Right renal cortex interstitium (tissue), 3 donors: Measurements from ENCODE around the gene HAND1. TPM values are rescaled to one million over a fixed set of nuclear protein-coding genes. Genes with fewer than 3 reads are reported as not detected.
"Not testable (repeated sequence)": the region's sequence is repeated elsewhere in the genome, so short reads cannot be mapped to it uniquely, and the experiment has no call there.

Experiments
- DNase-seq, 3 donors: peaks; one replicate each; pipeline ENCODE4 v3.0.0-alpha.2; 2013; ENCODE audit warnings: low read depth in 3 of 3, low spot score in 2 of 3
- polyA plus RNA-seq, 3 donors: library from polyadenylated mRNA; unstranded; fragments of 120-200 nt; gene quantifications; one replicate each; pipeline ENCODE4 v1.2.1, GENCODE V29; 2013; ENCODE audit not compliant: insufficient read length in 3 of 3

The HAND1 gene
- polyA plus RNA-seq: not detected

DNA sequence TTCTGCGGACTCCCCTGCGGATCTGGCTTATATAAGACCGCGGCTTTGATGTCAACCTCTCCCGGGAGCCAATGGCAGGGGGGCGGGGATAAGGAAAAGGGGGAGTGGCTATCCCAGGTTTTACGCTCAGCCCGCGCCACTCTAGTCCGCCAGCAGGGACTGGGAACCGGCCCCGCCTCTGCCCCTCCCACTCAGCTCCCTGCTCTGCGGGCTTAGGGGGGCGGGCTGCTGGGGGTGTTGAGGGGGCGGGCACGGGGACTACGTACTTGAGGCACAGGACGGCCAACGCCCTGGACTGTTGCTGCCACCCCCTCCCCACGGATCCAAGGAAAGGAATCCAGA lies at the start of gene HAND1:
TSS of gene HAND1 (minus strand) at position 4 of the 342 bp plus-strand sequence. CDS start 219 bp downstream, outside the sequence.
- no peak for DNase-seq

GRCh38 chr5:154526231-154527226 lies 48.5 kb upstream of the HAND1 start:
- DNase-seq: no peak

DNA sequence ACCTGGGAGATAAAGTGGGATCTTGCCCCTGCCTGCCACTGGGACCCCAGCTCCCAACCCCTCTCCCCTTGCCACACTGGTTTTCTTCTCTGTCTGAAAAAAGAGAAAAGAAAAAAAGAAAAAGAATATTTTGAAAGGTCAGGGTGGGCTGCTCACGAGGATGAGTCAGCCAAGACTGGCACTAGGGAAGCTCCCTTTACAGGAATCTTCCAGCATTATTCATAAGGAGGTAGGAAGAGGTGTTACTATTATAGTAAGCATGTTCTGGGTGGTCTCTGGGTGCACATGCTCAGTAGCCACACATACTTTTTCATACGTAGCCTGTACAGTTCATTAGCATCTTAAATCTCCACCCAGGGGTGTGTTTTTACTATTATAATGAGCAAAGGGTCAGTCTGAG lies 46.8 kb upstream of the HAND1 start:
- no peak for DNase-seq

DNA sequence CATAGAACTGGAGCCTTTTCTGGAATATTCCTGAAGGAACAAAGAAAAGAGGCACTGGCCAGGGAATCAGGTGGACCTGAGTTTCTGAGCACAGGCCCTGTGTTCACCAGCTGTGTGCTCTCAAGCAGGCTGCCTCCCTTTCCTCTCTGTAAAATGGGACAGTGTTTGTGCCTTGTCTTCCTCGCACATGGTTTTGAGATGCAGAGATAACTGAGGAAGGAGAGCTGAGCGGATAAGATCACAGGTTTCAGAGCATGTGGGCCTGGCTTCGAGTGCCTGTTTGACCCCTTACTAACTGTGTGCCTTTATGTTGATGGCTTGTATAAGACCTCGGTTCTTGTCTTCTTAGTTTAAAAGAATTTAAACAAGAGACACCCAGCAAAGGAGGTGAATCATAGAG lies 46.2 kb upstream of the HAND1 start:
- DNase-seq: no peak

DNA sequence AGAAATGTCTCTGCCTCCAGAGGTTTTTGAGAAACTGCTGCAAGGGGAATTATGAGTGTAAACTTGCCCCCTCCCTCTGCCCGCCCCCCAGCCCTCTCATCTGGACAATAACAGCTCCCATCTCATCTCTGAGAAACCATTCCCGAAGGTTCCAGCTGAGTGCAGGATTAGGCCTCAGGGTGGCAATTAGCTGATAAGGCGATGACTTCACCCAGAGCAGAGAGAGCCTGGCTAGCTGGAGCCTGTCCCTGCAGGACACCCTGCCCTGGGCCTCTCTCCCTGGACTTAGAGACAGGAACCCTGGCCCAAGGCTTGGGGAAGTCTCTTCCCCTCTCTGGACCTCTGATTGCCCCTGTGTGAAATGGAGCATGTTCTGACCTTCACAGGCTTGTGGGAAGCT lies 45.7 kb upstream of the HAND1 start:
- no peak for DNase-seq

DNA sequence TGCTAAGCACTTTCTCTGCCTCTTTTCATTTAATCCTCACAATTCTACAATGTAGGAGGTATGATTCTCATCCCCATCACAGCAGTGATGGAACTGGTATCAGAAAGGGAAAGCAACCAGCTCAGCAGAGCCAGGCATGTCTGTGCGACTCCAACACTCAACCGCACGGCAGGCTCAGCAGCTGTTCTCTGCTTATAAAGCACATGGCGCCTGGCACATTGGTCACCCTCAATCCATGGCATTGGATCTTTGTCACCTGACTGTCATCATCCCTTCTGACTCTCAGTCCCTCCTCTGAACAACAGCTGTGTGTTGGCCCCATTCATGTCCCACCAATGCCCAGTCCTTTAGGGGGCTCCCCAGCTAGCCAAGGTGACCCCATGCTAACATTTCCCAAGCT lies 45.1 kb upstream of the HAND1 start:
- DNase-seq: no peak

GRCh38 chr5:154522284-154522683 lies 44.3 kb upstream of the HAND1 start:
- no peak for DNase-seq

GRCh38 chr5:154521756-154522155 lies 43.7 kb upstream of the HAND1 start:
- no peak for DNase-seq

DNA sequence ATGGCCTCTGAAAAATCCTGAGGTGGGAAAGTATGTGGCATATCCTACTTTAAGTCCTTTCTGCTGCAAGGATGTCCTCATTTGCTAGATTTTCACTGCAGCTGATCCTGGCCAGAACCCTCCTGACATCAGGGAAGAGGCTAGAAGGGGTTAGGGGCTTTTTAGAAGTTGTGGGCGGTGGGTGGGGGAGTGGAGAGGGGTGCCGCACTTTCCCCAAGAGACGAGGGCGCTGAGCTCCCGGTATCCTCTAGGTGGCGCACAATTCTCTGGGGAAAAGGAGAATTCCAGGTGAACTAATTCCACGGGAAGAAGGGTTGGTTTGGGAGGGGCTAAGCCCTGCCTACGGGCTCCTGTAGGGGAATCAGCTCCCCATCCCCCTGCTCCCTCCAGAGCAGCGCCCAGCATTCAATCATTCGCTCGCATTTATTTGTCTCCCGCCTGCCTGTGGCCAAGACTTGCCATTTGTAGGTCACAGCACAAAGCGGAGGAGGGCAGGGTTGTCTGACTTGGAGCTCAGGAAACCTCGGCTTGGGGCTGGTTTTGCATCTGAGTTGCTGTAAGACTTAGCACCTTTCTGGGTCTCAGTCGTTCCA lies 42.9 kb upstream of the HAND1 start:
- DNase-seq: peak in 2 of 3 donors; percentile 18 to 37

DNA sequence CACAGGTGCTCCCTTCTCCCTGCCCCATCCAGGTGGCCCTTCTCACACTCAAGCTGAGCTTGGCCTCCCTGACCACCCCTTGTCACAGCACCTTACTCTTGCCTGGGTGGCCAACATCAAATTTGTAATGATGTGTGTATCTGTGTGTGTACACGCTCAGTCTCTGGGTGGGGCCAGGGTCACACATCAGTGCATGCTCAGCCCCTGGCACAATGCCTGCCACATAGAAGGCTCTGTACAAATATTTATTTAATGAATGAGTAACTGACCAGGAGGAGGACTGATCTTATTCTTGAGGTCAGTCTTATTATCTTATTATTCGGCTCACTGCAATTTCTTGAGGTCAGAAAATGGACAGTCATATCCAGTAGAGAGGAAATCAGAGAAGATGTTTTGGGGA lies 41.3 kb upstream of the HAND1 start:
- DNase-seq: no peak

DNA sequence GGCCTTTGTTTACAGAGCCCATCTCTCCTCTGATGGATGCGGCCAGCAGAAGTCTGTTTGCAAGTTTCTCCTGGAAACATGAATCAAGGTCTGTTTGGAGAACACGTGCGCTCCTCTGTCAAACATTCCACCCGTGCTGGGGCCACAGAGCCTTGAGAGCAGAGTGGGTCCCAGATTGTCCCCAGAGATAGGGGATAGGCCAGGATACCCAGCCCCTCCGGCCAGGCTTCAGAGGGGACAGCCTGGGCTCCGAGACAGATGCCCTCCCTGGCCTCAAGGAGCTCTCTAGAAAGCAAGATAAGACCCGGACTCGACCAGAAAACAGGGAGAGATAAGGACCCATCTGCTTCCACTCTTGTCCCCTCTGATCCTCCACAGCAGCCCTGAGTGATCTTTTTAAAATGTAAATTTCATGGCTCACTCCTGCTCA lies 40.4 kb upstream of the HAND1 start:
- DNase-seq: no peak

DNA sequence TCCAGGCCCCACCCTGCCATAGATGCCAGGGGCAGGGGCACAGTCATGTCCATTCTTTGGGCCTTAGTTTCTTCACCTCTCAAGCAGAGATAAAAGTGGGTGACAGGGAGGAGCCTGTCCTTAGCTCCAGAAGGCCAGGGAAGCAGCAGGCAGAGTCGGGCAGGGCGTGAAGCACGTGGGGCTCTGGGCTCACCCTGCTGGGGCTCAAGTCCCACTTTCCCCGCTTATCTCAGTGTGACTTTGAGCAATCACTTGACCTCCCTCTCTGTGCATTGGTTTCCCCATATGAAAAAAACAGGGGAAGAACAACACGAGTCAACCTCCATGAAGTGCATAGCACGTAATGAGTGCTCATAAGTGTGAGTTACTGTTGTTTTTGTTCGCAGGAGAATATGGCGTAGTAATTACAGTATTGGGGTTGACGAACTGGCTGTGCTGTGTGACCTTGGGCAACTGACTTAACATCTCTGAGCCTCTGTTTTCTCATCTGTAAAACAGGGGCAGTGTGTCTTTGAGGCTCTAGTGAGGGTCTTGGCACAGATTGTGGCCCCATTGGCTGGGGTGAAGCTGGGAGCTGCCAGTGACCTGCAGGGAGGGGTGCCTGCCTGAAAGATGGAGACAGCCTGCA lies 39.9 kb upstream of the HAND1 start:
- no peak for DNase-seq

DNA sequence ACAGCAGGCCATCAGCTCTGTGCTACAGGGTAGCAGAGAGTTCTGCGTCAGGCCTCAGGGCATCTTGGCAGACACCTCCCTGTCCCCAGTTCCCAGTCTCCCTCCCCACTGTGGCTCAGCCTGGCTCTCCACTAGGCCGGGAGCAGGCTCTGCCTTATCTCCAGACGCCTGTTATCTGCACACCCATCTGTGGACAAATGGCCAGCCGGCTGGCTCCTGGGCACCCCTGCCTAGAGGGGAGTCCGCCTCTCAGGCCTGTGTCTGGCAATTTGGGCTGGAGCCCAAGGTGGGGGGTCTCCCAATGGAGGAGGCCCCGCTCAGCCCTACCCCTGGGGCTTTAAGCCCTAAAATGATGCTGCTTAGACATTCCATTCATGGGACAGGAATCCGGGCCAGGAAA lies 39.2 kb upstream of the HAND1 start:
- no peak for DNase-seq

GRCh38 chr5:154516475-154516874 lies 38.4 kb upstream of the HAND1 start:
- DNase-seq: no peak

GRCh38 chr5:154515488-154515887 lies 37.5 kb upstream of the HAND1 start:
- DNase-seq: not testable (repeated sequence)

DNA sequence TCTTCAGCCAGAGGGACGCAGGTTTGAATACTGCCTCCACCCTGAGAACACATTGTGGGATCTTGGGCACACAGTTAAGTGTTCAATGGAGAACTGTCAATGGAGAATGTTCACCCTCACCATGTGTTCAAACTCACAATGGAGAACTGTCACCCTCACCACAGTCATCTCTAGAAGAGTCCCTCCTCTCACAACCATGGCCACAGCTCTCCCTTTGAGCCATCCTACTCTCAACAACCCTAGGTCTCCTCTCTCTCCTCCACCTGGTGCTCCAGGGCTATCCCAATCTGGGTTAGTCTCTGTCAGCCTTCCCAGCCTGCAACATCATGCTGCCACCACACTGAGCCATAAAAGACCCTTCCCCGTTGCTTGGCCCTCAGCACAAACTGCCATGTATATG lies 36.3 kb upstream of the HAND1 start:
- DNase-seq: no peak

GRCh38 chr5:154513669-154514084 lies 35.6 kb upstream of the HAND1 start:
- DNase-seq: no peak

- no peak for DNase-seq
These were observed 34.0 kb upstream of the HAND1 start for GRCh38 chr5:154511984-154512383.

DNA sequence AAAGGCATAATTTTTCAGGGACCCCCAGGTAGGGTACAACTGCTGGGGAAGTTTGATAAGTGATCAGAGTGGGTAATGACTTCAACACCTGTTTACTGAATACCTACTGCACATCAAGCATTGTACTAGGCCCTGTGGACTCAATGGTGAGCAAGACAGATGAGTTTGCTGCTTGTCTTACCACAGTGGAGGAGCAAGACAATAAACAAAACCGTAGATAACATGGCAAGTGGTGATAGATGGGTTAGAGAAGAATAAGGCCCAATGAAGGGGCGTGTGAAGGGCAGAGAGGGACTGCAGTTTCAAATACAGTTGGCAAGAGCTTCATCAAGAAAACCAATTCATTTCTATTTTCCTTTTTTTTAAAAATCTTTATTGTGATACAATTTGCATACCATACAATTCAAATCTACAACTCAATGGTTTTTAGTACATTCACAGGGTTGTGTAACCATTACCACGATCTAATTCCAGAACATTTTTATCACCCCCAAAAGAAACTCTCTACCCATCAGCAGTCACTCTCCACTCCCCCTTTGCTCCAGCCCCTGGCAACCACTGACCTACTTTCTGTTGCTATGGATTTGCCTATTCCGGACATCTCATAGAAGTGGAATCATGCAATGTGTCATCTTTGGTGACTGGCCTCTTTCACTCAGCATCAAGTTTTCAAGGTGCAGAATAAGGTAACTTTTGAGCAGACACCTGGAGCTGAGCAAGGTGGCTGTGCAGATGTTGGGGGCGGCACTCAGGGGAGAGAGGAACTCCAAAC lies 31.9 kb upstream of the HAND1 start:
- DNase-seq: no peak

- no peak for DNase-seq
These were observed 30.1 kb upstream of the HAND1 start for GRCh38 chr5:154508114-154508513.

GRCh38 chr5:154506716-154507080 lies 28.7 kb upstream of the HAND1 start:
- no peak for DNase-seq
